ENCODE data around the gene SEPTIN2. TPM values are rescaled to one million over a fixed set of nuclear protein-coding genes. Genes with fewer than 3 reads are reported as not detected.
"Not testable (repeated sequence)": the region's sequence is repeated elsewhere in the genome, so short reads cannot be mapped to it uniquely, and the experiment has no call there.

The SEPTIN2 gene
- 217 and 223 TPM in 2 replicates for total RNA-seq

DNA sequence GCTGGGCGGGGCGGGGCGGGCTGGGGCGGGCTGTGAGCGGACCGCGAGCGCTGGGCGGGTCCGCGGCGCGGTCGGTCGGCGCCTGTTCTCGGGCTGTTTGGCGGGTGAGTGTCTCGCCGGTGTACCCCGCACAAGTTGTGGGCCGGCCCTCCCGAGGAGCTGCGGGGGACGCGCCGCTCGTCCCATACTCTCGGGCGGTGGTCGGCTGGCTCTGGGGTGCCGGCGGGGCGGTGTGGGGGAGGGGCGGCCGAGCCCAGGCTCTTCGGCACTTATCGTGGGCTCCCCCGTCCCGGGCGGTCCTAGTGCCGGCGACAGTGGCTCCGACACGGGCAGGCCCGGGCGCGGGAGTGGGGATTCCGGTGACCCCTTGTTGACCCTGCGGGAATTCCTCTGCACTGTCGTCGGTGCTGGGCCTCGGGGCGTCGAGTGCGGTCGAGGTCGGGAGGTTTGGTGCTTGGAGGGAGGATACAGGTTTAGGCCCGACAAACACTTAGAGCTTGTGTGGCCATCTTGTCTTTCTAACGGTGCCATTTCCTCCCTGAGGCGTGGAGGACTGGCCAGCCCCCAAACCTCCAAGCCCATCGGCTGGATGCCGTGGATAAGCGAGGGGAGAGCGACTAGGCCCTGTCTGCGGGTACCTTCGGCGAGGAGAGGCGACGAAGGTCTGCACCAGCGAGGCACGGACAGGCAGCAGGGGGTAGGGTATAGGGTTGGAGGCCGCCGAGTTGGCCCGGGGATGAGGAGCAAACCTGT lies at the start of gene SEPTIN2:
SEPTIN2 (plus strand) TSS at position 47 of the 753 bp plus-strand sequence. CDS start 8,308 bp downstream, outside the sequence.
- intact Hi-C loops (cut with micrococcal nuclease) = loop anchor here (1.0 to 5.0 kb wide), 21 partner anchors 20 to 755 kb away; partner anchors contain the start of genes ATG4B, CAPN10, D2HGDH and DTYMK

DNA sequence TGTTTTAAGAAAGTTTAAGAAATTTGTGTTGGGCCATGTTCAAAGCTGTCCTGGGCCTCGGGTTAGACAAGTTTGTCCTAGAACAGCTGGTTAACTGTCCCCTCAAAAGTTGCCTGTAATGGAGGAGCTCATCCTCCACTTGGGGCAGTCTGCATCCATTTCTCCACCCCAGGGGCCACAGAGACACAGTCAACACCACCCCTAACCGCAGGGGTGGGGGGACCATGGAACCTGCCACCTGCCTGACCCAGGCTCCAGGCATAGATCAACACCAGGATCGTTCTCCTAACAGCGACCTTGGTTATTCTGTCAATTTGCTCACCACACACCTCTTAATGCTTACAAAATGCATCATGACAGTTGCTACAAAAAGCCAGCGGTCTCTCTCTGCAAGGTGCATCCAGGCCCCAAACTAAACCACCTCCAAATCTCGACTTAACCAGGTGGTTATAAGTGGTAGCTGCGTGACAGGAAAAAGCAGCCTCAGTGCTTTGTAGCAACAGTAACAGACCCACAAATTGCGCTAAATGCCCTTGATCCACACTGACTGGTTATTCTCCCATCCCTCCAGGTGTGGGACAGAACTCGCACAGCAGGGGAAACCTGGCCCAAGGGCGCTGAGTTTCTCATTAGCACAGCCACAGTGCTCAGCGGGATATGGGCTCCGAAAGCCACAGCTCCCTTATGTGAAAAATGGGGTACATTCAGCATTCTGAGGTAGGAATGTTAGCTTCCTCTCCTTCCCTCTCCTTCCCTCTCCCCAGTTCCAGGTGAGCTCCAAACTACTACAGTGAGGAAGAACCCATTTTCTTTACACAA lies 48.3 kb upstream of the SEPTIN2 start:
- intact Hi-C loops (cut with micrococcal nuclease) = no loop called here

DNA sequence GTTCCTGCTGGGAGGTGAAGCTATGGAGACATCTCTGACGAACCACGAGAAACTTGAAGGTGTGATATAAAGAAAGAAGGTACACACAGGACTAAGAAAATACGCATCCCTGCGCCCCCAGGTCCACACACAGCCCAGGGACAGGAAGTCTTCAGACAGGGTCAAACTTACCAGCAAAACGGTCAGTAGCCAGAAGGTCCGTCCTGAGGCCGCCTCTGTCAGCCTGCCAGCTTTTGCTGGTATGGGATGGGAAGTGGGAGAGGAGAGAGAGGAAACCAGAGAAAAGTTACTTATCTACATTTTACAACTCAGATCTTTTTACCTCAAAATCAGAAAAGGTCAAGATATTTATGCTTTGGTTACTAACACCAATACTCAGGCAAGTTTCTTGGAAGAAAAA lies 47.4 kb upstream of the SEPTIN2 start:
- intact Hi-C loops (cut with micrococcal nuclease) = no loop called here

DNA sequence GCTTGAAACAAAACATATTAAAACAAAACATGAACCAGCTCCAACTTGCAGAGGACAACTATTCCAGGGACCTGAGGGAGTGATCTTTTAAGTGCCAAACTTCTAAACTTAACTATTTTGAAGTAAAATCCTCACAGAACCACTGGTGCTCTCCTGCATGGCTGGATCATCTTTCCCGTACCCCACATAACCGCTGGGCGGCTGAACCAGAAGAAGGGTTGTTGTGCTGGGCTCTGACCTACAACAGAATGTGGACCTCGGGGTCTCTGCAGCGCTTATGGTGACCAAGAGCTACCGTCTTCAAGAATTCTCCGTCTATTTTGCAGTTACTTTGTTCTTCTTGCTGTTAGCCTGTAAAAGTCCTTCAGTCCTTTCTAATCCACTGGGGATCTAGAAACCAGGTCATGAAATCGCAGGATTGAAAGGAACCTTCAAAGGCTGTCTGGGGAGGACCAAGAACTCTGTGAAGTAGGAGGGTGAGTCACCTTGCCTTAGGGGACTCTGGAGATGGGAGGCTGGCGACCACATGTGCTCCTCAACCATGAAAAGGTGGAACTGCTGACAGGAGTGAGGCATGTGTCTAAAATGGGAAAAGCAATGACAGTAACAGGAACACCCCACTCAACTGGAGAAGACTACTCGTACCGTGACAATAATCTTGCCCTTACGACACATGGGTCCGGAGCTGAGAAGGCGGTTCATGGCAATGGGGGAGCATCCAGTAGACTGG lies 46.8 kb upstream of the SEPTIN2 start:
- intact Hi-C loops (cut with micrococcal nuclease) = no loop called here

DNA sequence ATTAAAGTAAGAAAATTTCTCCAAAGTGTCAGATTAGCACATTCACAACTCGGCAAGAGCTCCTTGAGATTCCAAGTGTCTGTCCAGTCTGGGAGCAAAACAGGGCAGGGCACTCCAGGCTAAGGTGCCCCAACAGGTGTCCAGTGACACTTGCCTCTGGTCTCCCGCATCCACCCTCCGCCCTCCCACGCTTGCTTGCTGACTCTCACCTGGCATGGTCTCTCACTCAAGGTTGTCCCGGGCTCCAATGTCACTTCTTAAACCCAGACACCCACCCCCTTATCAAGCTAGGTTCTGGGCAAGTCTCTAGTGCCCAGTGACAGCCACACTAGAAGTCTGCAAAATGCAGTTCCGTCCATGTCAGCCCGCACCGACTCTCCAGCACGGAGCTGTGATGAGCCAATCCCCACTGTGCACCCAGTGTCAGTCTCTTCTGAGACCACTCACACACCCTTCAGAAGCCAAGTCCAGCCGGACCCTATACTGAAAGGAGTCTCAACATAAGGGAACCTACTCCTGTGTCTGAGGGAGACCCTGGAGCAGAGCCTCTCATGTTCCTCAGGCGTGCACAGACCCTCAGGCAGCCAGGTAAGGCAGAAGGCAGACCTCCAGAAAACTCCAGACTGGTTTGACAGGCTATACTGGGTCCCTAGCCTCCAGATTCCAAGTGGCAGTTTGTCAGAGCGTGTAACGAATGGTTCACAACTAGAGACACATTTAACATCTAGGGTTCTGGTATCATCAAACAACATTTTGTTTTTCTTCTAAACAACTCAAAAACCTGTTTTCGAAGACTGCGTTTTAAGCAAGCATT lies 45.8 kb upstream of the SEPTIN2 start:
- intact Hi-C loops (cut with micrococcal nuclease) = loop anchor here (2.0 to 5.0 kb wide), 2 partner anchors 51 to 347 kb away; no protein-coding TSS in a partner anchor

DNA sequence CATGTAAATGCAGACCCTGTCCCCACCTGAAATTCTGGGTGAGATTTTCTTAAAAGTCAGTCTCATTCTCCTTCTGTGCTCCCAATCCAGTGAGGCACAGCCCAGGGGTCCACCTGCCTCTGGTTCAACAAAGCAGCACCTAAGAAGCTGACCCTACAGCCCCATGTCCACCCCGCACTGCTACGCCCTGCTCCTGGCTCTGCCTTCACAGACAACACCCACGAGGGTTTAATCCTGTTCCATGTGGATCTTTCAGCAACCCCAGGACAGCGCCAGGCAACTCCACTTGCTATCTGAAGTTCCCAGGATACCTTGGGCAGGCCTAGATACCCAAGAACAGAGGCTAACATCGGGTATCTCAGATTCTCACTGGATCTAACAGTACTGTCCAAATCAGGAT lies 45.2 kb upstream of the SEPTIN2 start:
- intact Hi-C loops (cut with micrococcal nuclease) = loop anchor here (2.0 to 5.0 kb wide), 2 partner anchors 52 to 347 kb away; no protein-coding TSS in a partner anchor

DNA sequence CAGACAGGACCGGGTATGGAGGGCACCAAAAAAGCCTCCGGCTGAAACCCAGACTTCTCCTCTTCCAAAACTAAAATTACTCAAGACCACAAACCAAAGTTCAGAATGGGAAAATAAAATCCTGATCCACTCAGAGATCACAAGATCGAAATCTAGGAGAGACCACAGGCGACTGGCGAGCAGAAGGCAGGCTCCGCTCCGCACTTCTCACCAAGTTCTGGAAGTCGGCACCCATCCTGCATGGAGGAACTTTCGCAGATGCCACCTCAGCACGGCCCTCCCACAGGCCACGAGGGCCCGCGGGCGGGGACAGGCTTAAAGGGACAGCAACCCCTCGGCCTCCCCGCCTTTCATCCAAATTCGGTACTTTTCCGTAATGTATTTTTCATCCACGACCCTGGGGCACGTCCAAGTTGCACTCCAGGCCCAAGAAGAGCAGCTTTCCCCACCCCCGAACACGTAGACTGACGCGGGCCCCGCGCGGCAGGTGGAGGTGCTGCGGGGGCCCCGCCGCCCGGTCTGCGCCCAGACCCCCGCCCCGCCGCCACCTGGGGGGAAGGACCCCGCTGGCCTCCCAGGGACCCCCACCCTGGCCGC lies 43.9 kb upstream of the SEPTIN2 start:
- intact Hi-C loops (cut with micrococcal nuclease) = loop anchor here (1.0 to 5.0 kb wide), 7 partner anchors 43 to 345 kb away; partner anchors contain the start of genes FARP2, HDLBP, PPP1R7 and SEPTIN2

DNA sequence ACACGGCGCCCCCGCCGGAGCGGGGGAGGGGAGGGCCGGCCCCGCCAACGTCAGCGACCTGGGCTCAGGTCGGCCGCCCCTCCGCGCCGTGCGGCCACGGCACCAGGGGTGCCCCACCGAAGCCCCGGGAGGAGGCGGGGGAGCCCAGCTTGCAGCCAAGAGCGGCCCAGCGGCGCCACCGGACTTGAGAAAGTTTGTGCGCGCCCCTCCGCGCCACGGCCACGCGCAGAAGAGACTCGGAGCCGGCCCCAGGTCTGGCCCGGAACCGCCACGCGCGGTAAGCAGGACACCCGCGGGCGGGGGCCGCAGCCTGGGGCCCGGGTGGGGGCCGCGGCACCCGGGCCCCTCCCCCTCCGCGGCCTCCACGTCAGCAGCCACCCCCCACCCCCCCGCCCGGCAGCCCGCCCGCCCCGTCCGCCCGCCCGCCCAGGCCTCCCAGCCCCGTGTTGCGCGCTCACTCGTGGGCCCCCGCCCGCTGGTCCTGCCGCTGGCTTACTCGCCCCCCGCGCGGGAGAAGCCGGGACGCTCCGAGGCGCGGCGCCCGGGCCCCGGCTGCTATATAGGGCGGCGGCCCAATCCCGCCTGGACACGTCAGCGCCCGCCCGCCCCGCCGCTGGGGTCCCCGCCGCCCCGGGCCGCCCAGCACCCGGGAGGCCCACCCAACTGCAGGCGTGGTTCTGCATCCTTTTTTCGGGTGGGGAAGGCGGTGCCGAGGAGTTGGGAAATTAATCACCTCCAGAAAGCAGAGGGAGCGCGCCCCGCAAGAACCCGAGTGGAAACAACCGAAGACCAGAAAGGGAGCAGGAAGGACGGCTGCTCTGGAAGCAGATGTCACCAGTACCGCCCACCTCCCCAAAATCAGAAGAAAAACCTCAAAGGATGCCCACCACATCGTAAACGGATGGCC lies 43.2 kb upstream of the SEPTIN2 start:
- intact Hi-C loops (cut with micrococcal nuclease) = loop anchor here (1.0 to 5.0 kb wide), 5 partner anchors 64 to 345 kb away; partner anchors contain the start of genes FARP2, PPP1R7 and STK25

DNA sequence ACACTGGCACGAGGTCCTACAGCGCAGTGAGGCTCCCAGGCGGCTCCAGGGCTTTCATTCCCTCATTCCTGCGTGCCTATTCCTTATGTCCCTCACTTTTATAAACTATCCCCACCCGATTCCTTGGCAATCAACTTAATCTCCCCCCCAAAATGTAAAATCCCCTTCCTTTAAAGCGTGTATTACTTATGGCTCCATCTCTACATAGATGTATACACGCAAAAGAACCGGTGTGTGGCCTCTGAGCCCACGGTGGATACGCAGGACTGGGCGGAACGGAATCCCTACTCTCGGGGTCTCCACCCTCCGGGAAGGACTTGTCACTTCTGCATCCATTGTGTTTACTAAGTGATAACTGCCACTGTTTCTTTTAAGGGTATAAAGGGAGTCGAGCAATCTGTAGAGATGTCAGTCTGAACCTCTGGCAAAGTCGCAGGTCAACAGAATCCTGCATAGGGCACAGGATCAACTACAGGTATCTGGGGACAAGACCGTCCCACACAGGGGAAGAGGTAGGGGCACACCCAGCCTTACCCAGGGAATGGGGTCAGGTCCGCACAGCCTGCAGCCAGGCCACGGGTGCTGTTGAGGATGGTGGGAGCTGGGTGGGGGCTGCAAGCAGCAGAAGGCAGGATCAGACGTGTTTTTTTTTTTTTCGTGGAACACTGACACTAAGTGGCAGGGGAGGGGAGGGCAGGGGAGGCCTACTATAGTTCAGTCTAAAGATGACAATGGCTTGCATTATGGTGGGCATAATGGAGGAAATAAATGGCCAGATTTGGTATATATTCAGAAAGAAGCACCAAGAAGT lies 42.3 kb upstream of the SEPTIN2 start:
- intact Hi-C loops (cut with micrococcal nuclease) = loop anchor here (2.0 to 5.0 kb wide), 4 partner anchors 23 to 344 kb away; partner anchors contain the start of genes FARP2 and STK25

DNA sequence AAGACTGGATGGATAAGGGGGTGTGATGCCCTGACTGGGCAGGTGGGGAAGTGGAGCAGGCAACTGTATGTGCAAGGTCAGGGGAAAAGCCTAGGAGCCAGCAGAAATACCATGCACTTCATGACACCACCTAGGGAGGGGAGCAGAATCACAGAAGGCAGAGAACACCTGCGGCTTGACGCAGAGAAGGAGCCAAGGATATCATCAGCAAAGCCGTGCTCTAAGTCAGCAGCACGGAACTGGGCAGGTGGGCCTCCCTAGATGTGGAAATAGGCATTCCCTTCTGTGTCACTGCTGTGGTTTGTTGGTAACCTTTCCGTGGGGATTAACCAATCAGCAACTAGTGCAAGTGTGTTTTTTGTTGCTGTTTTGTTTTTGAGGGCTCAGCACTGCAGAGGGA lies 41.6 kb upstream of the SEPTIN2 start:
- intact Hi-C loops (cut with micrococcal nuclease) = loop anchor here (2.0 to 5.0 kb wide), 2 partner anchors 23 to 343 kb away; no protein-coding TSS in a partner anchor

DNA sequence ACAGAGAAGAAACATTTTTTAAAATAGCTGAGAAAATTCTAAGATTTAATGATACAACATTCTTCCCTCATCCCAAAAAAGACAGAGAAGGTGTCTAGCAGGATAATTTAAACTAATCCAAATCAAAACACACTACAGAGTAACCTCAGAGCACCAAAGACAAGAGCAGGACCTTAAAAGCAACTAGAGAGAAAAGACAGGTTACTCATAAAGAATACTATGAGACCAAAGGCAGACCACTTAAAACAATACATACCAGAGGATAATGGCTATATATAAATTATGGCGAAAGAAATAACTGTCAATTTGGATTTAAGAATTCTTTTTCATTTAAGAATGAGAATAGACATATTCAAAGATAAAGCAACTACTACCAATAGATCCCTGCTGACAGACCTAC lies 40.2 kb upstream of the SEPTIN2 start:
- intact Hi-C loops (cut with micrococcal nuclease) = loop anchor here (2.0 kb wide), 1 partner anchor 21 kb away; no protein-coding TSS in a partner anchor

DNA sequence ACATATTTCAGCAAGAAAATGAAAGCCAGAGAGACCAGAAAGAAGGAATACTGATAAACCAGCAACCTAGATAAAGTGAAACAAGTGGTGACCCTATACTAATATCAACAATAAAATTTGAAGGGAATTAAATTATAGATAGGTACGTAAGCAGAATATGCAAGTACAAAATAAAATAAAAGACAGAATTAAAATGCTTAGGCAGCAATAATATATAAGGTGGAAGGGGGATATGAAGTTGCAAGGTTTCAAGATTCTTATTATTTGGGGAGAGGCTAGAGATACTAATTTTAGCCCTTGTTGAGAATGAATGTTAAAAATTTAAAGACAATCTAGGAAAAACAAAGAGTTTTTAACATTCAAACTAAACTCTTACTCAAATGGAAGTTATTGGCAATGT lies 39.8 kb upstream of the SEPTIN2 start:
- intact Hi-C loops (cut with micrococcal nuclease) = loop anchor here (2.0 kb wide), 1 partner anchor 21 kb away; no protein-coding TSS in a partner anchor

DNA sequence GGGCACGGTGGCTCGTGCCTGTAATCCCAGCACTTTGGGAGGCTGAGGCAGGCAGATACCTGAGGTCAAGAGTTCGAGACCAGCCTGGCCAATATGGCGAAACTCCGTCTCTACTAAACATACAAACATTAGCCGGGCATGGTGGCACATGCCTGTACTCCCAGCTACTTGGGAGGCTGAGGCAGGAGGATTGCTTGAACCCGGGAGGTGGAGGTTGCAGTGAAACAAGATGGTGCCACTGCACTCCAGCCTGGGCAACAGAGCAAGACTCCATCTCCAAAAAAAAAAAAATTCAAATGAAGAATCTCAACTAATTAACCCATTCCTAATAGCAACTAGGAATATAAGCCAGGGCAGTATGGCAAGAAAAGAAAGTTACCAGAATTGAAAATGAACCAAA lies 37.4 kb upstream of the SEPTIN2 start:
- intact Hi-C loops (cut with micrococcal nuclease) = not testable (repeated sequence)

DNA sequence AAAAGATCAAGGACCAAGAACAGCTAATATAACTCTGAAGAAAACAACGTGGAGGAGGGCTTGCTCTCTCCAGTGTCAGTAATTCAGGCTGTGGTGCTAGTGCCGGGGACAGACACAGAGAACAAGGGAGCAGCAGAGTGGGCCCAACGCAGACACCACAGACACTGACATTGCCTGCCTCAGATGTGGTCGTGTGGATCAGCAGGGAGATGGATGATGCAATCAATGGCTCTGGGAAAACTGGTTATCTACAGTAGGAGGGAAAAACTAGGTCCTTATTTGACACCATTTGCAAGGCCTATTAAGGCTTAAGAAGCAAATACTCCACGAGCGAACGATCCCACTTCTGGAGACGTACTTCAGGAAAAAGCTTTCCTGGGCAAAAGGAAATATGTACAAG lies 36.3 kb upstream of the SEPTIN2 start:
- intact Hi-C loops (cut with micrococcal nuclease) = no loop called here

DNA sequence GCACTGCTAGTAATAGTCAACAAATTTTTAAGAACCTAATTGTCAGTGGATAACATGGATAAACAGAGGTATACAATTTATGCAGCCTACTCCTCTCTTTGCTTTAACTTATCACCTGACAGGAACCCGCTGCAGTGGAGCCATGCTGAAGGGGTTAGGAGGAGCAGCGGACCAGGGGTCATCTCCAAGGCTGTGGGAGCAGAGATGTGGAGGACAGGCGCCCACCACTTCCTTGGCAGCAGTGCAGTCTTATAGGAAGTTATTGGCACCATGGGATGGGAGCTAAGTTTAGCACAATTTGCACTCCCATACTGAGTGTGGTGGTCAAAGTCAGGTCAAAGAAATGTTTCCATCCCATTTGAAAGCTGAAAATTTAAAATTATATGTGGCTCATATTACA lies 35.9 kb upstream of the SEPTIN2 start:
- intact Hi-C loops (cut with micrococcal nuclease) = no loop called here

DNA sequence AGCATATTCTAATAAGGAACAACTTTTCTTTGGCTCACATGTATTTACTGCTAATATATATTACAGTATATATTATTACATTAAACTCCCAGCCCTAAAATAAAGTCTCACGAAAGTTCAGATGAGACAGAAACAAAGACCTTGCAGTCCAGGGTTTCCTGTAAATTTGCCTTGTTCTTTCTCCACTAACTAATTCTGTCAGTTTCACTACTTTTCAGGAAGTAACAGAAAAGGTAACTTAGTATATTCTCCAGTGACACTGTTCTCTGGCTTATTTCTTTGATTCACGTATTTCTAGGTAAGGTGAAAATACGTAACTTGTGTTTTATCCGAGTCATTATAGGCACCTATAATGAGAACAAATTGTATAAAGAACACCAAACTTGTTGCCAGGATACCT lies 35.4 kb upstream of the SEPTIN2 start:
- intact Hi-C loops (cut with micrococcal nuclease) = no loop called here

DNA sequence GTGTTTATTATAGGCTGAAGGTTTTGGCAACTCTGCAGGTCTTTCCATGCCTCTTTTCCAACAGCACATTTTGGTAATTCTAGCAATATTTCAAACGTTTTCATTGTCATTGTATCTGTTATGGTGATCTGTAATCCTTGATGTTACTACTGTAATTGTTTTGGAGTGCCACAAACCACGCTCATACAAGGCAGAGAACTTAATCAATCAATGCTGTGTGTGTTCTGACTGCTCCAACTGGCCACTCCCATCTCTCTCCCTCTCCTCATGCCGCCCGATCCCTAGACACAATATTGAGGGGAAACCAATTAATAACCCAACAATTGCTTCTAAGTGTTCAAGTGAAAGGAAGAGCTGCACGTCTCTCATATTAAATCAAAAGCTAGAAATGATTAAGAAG lies 33.2 kb upstream of the SEPTIN2 start:
- intact Hi-C loops (cut with micrococcal nuclease) = no loop called here

DNA sequence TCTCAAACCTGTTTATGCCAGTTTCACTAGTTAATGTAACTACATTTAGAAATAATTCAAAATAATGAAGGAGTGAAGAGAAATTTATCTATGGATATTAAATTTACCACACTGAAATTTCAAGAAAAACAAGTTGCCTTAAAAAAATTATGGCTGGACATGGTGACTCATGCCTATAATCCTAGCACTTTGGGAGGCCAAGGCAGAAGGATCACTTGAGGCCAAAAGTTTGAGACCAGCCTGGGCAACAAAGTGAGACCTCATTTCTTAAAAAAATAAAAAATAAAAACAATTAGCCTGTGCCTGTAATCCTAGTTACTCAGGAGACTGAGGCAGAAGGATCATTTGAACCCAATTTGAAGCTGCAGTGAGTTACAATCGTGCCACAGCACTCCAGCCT lies 30.1 kb upstream of the SEPTIN2 start:
- intact Hi-C loops (cut with micrococcal nuclease) = no loop called here

All from T-helper 1 cell treated with Interleukin-12 subunit alpha and Interleukin-12 subunit beta and Interleukin-4 antibody, amounts not matched to agents 30 ng/mL and 1 ng/mL, for 36 hours (primary cell).